ENCODE measurements around the gene SUCLG2.
"Not testable (repeated sequence)": the region's sequence is repeated elsewhere in the genome, so short reads cannot be mapped to it uniquely, and the experiment has no call there.

Gene SUCLG2

DNA sequence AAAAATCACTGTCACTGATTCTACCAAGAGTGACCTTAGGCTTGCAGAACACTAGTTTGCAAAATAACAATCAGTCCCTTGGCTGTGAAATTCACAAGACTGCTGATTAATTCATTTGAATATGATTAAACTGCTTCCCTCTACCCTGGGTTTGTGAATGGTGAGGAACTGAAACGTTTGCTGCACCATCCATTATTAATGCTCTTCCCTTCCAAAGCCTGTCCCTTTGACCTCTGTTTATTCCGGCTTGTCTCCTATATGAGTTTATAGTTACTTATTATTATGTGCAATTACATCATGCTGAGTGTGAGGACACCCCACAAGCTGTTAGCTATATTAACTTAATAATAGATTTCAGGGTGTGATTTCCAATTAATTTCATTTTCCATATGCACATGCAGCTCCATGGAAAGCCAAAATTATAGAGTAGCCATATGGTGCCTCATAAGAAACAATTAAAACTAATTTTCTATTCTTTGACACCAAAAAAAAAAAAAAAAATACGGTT, 96.5 kb downstream of the SUCLG2 start:
- no peak for DNase-seq

DNA sequence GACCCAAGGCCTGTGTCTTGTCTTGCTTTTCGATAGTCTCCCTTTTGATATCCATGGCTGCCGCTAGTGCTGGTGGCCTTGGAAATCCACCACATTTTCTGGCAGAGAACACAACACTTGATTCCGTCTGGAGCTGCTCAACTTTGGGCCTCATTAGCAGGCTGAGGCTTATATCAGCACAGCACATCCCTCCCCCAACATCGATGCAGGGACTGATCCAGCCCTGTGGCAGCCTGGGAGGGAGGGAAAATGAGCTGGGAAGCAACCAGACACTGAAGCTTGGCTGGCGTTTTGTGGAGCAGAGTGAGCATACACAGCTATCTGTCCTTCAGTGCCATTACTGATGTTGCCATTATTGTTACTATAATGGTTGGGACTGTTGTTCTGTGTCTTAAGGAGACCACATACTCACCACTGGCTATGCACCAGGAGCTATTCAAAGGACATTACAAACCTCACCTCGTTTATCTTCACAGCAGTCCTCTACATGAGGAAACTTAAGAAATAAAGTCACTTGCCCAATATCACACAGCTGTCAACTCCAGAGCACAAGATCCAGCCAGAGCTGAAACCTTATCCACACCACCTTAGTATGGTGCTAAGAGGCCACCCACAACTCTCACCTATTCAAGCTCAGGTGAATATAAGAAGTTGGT, 102.9 kb downstream of the SUCLG2 start:
- DNase-seq = no peak

DNA sequence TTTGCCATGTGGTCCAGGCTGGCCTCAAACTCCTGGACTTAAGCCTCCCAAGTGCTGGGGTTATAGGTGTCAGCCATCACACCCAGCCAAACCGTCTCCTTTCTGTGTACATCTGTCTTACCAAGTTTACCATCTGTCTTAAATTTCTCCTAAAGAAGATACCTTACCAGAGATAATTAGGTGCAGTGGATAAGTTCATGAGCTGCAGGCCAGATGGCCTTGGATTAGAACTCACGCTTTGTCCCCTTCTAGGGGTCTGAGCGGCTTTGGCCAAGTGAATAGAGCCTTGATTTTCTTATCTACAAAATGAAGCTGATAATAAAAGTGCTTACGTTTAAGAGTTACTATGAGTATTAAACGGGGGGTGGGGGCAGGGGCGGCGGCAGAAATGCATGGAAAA, 103.9 kb downstream of the SUCLG2 start:
- DNase-seq = no peak

DNA sequence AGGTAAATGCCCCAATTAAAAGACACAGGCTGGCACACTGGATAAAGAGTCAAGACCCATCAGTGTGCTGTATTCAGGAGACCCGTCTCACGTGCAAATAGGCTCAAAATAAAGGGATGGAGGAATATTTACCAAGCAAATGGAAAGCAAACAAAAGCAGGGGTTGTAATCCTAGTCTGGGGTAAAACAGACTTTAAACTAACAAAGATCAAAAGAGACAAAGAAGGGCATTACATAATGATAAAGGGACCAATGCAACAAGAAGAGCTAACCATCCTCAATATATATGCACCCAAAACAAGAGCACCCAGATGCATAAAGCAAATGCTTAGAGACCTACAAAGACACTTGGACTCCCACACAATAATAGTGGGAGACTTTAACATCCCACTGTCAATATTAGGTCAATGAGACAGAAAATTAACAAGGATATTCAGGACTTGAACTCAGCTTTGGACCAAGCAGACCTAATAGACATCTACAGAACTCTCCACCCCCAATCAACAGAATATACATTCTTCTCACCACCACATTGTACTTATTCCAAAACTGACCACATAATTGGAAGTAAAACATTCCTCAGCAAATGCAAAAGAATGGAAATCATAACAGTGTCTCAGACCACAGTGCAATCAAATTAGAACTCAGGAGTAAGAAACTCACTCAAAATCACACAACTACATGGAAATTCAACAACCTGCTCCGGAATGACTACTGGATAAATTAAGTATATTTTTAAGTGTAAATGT, 111.7 kb downstream of the SUCLG2 start:
- not testable (repeated sequence) for DNase-seq

DNA sequence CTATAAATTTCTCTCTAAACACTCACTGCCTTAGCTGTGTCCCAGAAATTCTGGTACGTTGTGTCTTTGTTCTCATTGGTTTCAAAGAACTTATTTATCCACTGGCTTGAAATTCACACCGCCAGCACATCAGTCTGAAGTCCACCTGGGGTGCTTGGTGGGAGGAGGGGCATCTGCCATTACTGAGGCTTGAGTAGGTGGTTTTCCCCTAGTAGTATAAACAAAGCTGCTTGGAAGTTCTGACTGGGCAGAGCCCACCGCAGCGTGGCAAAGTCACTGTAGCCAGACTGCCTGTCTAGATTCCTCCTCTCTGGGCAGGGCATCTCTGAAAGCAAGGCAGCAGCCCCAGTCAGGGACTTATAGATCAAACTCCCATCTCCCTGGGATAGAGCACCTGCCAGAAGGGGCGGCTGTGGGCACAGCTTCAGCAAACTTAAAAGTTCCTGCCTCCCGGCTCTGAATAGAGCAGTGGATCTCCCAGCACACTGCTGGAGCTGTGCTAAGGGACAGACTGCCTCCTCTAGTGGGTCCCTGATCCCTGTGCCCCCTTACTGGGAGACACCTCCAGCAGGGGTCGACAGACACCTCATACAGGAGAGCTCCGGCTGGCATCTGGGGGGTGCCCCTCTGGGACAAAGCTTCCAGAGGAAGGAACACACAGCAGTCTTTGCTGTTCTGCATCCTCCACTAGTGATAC, 114.1 kb downstream of the SUCLG2 start:
- DNase-seq = no peak

DNA sequence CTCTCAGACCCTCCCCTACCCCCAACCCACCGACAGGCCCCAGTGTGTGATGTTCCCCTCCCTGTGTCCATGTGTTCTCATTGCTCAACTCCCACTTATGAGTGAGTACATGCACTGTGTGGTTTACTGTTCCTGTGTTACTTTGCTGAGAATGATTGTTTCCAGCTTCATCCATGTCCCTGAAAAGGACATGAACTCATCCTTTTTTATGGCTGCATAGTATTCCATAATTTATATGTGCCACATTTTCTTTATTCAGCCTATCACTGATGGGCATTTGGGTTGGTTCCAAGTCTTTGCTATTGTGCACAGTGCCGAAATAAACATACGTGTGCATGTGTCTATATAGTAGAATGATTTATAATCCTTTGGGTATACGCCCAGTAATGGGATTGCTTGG, 117.2 kb downstream of the SUCLG2 start:
- DNase-seq = not testable (repeated sequence)

DNA sequence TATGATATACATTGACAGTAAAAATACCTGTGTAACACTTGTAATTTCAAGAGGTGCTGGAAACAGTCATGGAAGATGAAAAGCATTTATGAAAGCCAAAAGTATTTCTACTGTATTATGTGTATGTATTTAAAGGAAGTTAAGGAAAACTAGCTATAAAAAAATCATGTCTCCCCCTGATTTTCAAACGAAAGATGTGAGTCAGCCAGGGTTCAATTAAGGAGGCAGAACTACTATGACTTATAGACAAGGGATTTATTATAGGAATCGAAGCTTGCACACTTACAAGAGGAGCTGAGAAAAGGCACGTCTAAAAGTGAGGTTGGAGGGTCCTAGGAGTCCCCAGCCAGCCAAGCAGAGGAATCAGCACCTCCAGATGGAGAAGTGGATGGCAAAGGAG, 119.4 kb downstream of the SUCLG2 start:
- no peak for DNase-seq

DNA sequence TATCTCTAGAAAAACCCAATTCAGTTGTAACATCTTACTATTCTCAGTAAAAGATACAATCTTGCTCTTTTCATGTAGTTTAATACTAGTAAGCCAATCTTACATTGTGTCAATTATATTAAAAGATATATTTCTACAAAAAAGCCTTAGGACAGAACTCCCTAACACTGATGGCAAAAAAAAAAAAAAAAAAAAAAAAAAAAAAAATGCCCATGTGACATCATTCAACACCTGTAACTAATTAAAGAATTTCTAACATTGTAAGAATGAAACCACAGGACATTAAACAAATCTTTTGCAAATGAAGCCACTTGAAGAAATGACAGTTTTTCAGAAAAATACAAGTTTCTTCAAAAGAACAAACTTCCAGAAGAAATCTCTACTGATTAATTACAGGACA, 119.8 kb downstream of the SUCLG2 start:
- no peak for DNase-seq

DNA sequence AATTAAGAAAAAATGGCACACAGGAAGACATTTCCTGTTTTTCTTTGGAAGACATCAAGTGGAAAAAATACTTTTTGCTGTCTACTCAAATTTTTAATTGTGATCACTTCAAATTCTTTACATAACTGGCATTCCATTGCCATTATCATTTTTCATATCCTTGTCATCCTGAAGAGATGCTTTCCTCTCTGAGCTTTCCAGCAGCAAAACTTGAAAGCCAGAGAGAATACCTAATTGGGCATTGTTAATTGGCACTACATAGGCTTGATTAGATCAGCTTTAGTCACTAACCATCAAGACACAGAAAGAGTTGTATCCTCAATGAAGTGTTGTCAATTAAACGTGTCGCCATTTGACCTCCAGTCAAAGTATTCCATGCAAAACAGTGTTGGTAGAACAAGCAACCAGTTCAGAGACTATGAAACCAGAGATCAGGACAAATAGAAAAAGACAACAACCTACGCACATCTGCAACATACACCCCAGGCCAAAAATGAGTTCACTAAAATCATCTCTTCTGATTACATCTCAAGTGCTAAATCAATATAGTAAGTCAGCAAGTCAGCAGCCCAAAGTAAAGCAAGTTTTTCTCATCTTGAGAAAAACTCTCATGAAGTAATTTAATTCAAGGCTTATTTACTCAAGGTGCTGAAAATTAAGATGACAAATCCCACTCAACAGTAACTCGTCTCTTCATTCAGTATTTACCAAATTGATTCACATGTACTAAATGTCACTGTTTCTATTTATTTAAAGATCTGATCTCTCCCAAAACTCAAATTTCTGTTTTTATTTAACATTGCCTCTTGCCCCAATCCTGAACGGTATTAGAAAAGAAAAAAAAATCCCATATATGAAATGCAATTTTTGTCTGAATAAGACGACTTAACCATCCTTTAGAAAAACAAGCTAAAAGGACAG, 123.0 kb downstream of the SUCLG2 start:
- no peak for DNase-seq

DNA sequence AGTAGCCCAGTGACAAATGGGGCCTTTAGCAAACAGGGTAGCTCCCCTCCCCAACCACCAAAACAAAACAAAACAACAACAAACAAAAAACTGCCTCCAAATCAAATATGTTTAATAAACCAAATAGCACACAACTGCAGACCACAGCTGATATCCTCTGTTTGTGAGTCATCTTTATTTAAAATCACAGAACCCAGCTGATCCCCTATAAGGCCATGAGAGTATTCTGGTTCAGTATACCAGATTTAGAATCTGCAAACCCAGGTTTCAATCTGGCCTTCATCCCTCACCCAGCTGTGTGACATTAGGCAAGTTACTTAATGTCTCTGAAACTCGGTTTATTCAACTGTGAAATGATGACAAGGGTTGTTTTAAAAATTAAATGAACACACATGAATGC, 124.5 kb downstream of the SUCLG2 start:
- DNase-seq = no peak

DNA sequence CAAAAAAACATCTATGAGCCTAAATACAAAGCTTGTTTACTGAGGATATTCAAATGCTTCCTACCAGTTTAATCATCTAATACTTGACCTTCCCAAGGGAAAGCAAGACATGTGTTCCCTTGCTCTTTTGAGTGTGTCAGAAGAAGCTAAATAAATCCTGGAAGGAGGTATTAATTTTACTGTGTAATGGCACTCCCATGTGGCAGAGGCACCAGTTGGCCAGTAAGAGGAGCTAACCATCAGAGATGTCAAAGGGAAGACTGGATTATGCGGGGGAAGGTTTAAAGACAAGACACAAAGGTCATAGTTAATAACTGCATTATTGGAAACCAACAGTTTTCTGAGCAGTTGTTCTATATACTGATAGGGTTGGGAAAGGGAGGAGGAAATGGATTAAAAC, 125.1 kb downstream of the SUCLG2 start:
- DNase-seq = no peak

DNA sequence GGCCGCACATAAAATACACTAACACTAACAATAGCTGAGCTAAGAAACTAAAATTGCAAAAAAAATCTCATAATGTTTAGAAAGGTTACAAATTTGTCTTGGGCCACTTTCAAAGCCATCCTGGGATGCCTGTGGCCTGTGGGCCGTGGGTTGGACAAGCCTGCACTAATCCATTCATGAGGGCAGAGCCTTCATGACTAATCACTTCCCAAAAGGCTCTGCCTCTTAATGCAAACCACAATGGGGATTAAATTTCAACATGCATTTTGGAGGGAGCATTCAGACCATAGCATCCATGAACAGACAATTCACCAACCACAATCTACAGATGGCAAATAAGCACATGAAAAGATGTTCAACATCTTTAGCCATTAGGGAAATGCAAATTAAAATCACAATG, 128.2 kb downstream of the SUCLG2 start:
- no peak for DNase-seq

DNA sequence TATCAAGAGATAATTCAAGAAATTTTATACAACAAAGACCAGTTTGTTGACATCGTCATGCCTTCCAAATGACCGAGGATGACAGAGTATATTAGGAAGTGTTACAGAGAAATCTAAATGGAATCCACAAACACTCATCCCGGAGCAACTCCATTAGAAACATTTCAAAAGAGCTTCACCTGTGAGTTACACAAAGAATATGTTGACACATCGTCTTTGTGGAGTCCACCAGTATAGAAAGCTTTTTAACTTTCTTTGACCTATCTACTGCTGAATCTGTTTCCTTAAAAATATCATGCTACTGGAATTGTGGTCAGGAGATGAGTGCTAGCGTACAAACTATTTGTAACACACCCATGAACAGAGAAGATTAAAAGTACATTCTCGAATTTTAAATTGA, 130.4 kb downstream of the SUCLG2 start:
- no peak for DNase-seq

DNA sequence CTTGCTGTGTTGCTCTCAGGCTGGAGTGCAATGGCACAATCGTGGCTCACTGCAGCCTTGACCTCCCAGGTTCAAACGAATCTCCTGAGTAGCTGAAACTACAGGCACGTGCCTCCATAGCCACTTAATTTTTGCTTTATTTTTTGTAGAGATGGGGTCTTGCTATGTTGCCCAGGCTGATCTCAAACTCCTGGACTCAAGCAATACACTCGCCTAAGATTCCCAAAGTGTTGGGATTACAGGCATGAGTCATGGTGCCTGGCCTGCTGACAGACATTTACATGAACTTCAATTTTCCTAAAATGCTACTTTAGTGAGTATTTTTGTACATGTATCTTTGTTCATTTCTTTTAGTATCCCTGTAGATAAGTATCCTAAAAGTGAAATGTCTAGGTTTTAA, 132.3 kb downstream of the SUCLG2 start:
- no peak for DNase-seq

DNA sequence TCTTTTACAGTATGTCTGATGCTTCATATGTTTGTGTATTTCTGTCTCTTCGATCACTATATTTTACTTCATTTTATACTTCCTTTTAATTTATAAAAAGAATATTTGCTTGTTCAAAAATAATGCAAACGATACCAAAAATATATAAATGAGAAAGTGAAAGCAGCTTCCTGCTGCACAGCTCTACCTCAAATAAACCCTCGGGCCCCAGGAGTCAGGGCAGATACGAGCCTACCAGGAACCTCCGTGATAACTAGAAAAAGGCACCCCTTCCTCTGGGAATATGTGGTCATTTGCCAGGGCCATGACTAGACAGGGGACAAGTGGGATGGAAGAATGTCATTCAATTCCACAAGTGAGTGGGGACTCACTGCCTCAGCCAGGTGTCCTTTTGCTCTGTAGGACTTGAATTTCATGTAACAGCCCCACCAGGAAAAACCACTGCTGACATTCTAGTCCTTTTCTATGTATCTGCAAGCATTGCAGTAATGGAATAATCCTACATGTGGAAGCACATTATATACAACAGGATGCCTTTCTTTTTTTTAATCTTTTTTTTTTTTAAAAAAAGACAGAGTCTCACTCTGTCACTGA, 133.3 kb downstream of the SUCLG2 start:
- no peak for DNase-seq

DNA sequence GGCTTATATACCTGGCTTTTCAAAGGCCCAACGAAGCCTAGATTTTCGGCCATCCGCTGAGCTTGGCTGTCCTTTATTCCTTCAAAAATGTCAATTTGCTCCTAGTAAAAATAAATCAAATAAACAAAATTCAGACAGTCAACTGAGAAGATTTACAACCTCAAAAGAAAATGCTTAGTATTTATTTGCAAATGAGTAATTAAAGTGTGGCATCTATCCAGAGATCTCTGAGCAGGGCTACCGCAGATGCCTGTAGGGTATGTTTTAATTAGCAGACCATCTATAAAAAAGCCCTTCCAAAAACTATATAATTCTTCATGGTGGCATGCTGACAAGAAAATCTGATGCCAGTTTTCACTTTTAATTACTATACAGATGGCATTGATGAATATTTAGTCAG, 136.2 kb downstream of the SUCLG2 start:
- no peak for DNase-seq

DNA sequence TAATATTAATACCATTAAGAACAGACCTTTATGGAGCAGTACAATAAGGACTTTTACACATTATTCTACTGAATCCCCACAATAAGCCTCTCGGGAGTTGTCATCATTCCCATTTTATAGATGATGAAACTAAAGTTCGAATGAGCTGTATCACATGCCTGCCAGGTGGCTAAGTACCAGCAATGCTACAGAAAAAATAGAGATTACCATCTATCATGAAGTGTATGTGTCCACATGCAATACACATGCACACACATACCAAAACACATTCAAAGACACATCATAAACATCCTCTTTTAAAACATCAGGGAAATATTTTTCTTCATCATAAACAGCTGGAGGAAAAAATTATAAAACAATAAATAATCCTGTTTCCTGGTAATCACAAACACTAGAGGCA, 136.6 kb downstream of the SUCLG2 start:
- no peak for DNase-seq

DNA sequence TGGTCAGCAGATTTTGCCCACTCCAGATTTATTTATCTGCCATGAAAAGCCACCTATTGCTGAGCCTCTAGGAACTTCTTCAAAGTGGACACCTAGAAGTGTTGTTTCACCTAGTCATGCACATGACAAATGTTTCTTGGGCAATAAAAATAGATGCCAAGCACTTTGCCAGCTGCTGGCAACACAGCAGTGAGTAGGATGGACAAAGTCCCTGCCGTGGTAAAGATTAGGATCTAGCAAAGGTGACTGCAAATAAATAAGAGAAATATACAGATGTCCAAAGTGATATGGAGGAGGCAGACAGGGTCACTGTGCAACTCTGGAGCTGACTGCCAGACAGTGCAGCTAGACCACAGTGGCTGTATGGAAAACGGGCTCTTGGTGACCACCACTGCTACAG, 137.9 kb downstream of the SUCLG2 start:
- no peak for DNase-seq

DNA sequence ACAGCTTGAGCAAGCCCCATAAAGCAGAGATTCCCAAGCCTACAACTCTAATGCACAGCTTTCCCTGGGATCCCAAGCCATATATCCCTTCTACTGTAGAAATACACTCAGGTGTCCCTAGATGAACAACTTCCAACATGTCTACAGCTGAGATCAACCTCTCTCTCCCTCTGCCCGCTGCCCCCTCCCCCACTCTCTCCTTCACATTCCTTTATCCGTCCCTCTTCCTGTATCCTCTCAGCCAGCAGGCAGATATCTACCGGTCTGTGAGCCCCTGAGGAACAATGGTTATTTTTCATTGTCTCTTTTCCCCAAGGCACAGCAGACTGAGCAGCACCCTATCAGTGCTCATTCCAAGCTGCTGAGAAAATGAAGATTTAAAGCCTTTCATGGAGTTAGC, 138.6 kb downstream of the SUCLG2 start:
- DNase-seq = peak; percentile 69

DNA sequence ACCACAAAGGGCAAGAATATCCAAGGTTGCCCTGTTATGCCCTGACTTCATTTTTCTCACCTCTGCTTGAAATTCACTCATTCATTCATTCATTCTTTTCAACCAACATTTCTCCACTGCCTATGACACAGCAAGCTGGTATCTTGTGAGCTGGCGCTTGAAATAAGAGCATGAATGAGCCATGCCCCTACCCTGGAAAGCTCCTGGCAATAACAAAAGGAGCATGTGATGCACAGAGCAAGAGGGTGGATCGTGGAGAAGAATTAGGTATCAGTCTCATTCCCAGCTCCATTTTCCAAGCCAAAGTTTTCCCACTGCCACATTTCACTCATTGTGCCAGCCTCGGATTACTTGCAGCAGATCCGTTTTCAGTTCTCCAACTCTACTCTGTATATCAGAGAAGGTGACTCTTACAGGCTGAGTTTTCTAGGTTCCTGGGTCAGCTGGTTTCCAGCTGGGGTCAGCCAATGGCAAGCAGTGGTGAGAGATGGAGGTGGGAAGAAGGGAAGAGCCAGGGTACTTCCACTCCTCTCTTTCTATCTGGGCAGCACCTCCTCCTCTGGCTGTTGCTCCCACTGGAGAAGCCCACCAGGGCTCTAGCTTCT, 144.8 kb downstream of the SUCLG2 start:
- no peak for DNase-seq

DNA sequence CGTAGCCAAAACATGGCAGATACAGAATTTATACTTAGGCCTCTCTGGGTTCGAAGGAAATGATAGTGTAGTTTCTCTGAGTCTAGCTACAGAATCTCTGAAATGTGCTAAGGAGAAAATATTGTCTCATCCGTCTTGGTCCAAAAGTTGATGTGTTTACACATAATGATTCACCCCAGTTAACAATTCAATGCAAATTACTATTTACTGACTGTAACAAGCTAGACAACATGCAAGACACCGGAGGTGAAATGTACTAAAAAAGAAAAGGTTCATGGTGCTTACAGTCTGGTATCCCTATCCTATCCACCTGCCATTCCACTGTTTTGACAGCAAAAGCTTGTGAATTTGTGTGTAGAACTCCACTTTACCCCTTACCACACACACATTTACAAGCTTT, 146.8 kb downstream of the SUCLG2 start:
- no peak for DNase-seq

DNA sequence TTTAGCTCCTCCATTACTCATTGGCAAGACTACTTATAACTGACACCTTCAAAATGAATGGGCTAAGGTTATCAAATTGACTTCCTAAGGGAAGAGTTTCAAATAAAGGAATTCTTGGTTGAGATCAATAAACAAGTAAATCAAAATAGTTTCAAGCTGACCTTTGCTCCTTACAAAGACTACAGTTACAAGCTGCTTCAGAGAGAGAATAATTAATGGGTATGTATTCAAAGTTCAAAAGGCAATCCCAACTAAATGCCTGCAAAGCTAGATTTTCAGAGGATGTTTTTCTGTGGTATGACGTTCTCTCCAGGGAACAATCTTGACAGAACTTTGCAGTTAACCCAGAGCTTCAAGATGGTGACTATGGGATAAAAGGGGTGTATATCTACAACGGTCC, 153.7 kb downstream of the SUCLG2 start:
- DNase-seq = no peak
